Activated naive CD4-positive, alpha-beta T cell treated with anti-CD3 and anti-CD28 coated beads, Interleukin-2, amount 10 ng/mL, durations not matched to agents 7 days and 5 days (primary cell): ENCODE measurements around the gene ADAM11.

Source experiments
- CTCF ChIA-PET: fragments of 350-600 bp; sonication (Branson Sonifier 250); formaldehyde crosslinking; loops from one replicate; lab custom pipeline; 2021; ENCODE audit warnings: antibody characterized with exemption; lab: Charles Lee
- DNase-seq: peaks from one replicate; pipeline ENCODE4 v3.0.0-alpha.2; 2020
- H3K27ac Mint-ChIP-seq: one replicate; pipeline ENCODE4 v1.8.0; 2021; ENCODE audit warnings: mild to moderate bottlenecking, moderate library complexity, mixed read lengths
- H3K27me3 Mint-ChIP-seq: one replicate; pipeline ENCODE4 v1.8.0; 2021; ENCODE audit warnings: mild to moderate bottlenecking, mixed read lengths
- H3K36me3 Mint-ChIP-seq: one replicate; pipeline ENCODE4 v1.8.0; 2021; ENCODE audit warnings: mixed read lengths
- H3K4me1 Mint-ChIP-seq: one replicate; pipeline ENCODE4 v1.8.0; 2021; ENCODE audit warnings: mixed read lengths
- H3K4me3 Mint-ChIP-seq: one replicate; pipeline ENCODE4 v1.8.0; 2021; ENCODE audit warnings: mild to moderate bottlenecking, moderate library complexity, mixed read lengths
- H3K9me3 Mint-ChIP-seq: one replicate; pipeline ENCODE4 v1.8.0; 2021; ENCODE audit warnings: mixed read lengths

Gene ADAM11

DNA sequence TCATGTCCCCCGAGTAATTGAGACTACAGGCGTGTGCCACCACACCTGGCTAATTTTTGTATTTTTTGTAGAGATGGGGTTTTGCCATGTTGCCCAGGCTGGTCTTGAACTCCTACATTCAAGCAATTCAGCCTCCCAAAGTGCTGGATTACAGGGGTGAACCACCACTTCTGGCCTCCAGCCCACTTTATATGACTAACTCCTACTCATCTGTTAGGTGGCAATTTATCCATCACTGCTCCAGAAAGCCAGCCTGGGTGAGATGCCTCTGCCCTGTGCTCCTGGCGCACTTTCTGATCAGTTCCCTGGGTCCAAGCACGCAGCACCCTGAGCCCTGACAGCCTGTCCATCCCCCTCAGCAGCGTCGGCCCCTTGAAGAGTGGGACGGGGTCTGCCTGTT, 29.4 kb downstream of the ADAM11 start:
- Mint-ChIP-seq H3K36me3 (no peaks in the 10 kb centered on the region), H3K4me3 (no peak overlapping the region), H3K27ac (no peak overlapping the region), H3K27me3 (peaks cover 29% of the 10 kb centered on the region), H3K4me1 (no peaks in the 10 kb centered on the region), H3K9me3 (no peaks in the 10 kb centered on the region)
- CTCF ChIA-PET: no interaction called here
- DNase-seq: no peak

DNA sequence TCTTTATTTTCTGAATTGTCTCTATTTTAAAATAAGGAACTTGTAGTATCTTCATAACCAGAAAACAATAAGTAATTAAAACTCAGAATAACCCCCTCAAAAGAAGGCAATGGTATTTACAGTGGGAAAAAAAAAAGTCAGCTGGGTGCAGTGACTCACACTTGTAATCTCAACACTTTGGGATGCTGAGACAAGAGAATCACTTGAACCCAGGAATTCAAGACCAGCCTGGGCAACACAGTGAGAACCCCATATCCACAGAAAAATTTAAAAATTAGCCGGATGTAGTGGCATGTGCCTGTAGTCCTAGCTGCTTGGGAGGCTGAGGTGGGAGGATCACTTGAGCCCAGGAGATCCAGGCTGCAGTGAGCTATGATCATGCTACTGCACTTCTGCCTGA, 33.5 kb downstream of the ADAM11 start:
- no peak overlapping the region for H3K4me3 Mint-ChIP-seq
- CTCF ChIA-PET: no interaction called here

DNA sequence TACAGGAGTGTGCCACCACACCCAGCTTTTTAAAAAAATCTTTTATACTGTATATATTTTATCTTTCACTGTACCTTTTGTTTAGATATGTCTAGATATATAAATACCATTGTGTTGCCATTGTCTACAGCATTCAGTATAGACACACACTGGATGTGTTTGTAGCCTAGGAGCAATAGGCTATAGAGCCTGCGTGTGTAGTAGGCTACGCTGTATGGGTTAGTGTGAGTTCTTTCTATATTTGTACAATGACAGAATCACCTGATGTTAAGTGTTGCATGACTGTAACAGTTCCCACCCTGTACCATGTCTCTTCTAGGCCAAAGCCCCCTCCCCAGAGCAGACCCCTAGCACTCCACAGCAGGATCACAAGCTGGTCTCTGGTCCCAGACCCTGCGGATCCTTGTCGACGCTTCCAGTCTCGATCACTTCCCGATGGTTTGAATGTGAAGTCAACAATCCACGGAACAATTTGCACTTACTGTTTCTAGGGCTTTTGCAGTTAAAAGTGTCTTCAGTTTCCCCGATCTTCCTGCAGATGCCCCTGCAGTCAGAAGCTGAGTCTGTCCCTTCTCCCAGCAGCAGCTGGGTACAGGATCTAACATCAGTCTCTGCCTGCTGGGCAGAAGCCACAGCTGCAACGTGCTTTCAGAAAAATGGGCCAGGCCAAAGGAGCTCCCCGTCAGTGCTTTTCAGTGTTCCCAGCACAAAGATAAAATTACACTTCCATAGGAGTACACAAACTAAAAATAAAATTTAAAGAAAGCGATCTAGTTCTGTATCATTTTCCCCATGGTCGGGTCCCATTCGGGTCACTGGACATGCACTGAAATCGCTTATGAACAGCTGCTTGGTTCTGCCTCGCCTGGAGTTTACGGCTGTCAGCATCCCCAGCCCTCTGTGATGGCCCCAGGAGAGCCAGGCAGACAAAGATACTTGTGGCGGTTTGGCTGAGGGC, 35.4 kb downstream of the ADAM11 start:
- CTCF ChIA-PET: interaction anchor here (0.8 to 1.8 kb wide), 2 partner anchors 15 to 71 kb away, joined by 3 to 10 read pairs; no protein-coding TSS in a partner anchor
- Mint-ChIP-seq H3K4me3 (no peak overlapping the region), H3K9me3 (no peaks in the 10 kb centered on the region), H3K27ac (no peak overlapping the region), H3K27me3 (peaks cover 11% of the 10 kb centered on the region), H3K36me3 (no peaks in the 10 kb centered on the region), H3K4me1 (peaks cover 8% of the 10 kb centered on the region)
- no peak for DNase-seq

More for the DNA sequence above, 33.5 kb downstream of the ADAM11 start:
- Mint-ChIP-seq H3K9me3 (no peaks in the 10 kb centered on the region), H3K27me3 (peaks cover 19% of the 10 kb centered on the region), H3K36me3 (no peaks in the 10 kb centered on the region), H3K4me1 (no peaks in the 10 kb centered on the region), H3K27ac (peak overlapping the region; percentile 38)
- no peak for DNase-seq

DNA sequence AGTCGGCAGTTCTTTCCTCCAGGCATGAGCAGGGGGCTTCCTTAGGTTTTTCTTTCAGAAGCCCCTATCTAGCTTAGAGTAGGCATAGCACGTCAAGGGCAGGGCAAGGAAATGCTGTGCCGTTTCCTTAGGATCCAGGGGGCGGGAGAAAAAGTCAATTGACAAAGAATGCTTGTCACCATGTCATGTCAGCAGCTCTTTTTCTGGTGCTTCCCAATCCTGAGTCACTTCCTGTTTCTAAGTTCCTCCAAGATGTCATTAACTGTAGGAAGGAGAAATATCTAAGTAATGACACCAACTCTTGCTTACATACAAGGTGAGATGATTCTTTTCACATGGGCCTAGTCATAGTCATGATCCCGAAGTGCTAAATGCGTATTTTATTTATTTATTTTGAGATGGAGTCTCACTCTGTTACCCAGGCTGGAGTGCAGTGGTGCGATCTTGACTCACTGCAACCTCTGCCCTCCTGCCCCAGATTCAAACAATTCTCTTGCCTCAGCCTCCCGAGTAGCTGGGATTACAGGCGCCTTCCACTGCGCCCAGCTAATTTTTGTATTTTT, 36.1 kb downstream of the ADAM11 start:
- no peak overlapping the region for H3K4me3 Mint-ChIP-seq
- no peak for DNase-seq
- H3K9me3 Mint-ChIP-seq: no peaks in the 10 kb centered on the region
- H3K36me3 Mint-ChIP-seq: no peaks in the 10 kb centered on the region
- peaks cover 11% of the 10 kb centered on the region for H3K27me3 Mint-ChIP-seq
- H3K4me1 Mint-ChIP-seq: peaks cover 8% of the 10 kb centered on the region
- CTCF ChIA-PET: interaction anchor here (1.4 to 1.8 kb wide), 2 partner anchors 16 kb away, joined by 5 to 10 read pairs; no protein-coding TSS in a partner anchor
- no peak overlapping the region for H3K27ac Mint-ChIP-seq

DNA sequence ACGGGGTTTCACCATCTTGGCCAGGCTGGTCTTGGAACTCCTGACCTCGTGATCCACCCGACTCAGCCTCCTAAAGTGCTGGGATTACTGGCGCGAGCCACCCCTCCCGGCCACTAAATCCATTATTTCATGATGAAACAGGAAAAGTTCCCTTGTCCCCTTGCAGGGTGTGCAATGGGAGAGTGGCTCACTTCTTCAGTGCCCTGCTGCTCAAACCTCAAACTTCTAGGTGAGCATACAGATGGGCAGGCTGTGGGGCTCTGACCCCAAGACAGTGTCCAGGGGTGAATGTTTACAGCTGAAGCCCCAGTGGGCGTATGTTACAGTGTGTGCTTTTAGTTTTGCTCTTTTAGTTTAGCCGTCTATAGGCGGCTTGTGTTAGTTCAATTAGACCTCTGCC, 36.6 kb downstream of the ADAM11 start:
- no peak for DNase-seq
- no peaks in the 10 kb centered on the region for H3K9me3 Mint-ChIP-seq
- H3K36me3 Mint-ChIP-seq: no peaks in the 10 kb centered on the region
- CTCF ChIA-PET: interaction anchor here (1.4 kb wide), 1 partner anchor 17 kb away, joined by 5 read pairs; no protein-coding TSS in a partner anchor
- H3K4me3 Mint-ChIP-seq: no peak overlapping the region
- peaks cover 8% of the 10 kb centered on the region for H3K4me1 Mint-ChIP-seq
- no peak overlapping the region for H3K27ac Mint-ChIP-seq
- peaks cover 11% of the 10 kb centered on the region for H3K27me3 Mint-ChIP-seq

DNA sequence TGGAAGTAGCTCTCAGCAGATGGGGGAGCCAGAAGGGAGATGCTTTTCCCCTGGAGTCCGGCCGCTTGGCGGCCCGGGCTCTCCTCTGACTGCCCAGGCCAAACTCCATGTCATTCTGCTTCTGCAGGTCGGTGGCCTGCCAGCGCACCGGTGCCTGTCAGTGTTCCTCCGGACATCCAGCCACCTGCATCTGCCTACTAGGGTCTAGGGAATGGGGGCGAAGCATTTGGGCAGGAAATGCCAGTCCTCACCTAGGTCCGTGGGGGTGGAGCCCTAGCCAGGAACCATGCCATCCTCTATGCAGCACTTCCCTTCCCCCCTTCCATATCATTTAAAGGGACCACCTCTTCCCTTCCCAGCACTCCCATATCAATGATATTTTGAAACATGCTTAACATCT, 37.1 kb downstream of the ADAM11 start:
- Mint-ChIP-seq H3K9me3 (no peaks in the 10 kb centered on the region), H3K36me3 (no peaks in the 10 kb centered on the region), H3K4me1 (peaks cover 8% of the 10 kb centered on the region), H3K27ac (no peak overlapping the region), H3K27me3 (peaks cover 12% of the 10 kb centered on the region), H3K4me3 (no peak overlapping the region)
- CTCF ChIA-PET: interaction anchor here (1.4 kb wide), 1 partner anchor 17 kb away, joined by 5 read pairs; no protein-coding TSS in a partner anchor
- DNase-seq: no peak

DNA sequence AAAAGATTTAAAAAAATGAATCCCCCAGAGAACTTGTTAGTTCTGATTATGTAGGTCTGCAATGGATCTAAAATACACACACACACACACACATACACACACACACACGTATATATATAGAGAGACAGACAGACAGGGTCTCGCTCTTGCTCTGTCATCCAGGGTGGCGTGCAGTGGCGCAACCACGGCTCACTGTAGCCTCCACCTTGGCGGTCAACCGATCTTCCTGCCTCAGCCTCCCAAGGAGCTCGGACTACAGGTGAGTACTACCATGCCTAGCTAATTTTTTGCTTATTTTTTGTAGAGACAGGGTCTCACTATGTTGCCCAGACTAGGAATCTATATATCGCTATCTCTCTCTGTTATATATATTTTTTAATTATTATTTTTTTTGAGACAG, 37.9 kb downstream of the ADAM11 start:
- CTCF ChIA-PET: interaction anchor here (2.5 kb wide), 1 partner anchor 18 kb away, joined by 14 read pairs; no protein-coding TSS in a partner anchor
- no peak overlapping the region for H3K4me3 Mint-ChIP-seq
- H3K27ac Mint-ChIP-seq: no peak overlapping the region

DNA sequence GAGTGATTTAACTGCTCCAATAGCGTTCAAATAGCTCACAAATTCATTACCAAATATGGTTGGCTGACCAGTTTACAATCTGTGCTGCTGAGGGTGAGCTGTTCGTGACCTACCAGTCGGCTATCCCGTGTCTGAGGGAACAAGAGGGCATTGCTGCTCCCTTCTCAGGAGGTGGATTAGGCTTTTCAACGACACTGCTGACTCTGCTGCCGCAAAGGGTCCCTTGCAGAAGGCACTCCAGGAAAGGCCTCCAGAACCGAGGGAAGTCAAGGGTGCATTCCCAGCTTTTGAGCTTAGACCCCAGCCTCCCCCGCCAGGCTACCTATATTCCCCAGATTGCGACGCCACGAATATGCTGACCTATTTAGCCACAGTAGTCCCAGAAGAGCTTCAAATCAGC, 39.0 kb downstream of the ADAM11 start:
- DNase-seq: no peak
- peaks cover 8% of the 10 kb centered on the region for H3K4me1 Mint-ChIP-seq
- H3K4me3 Mint-ChIP-seq: no peak overlapping the region
- H3K27me3 Mint-ChIP-seq: peaks cover 16% of the 10 kb centered on the region
- no peaks in the 10 kb centered on the region for H3K9me3 Mint-ChIP-seq
- no peak overlapping the region for H3K27ac Mint-ChIP-seq
- CTCF ChIA-PET: interaction anchor here (1.0 to 2.5 kb wide), 4 partner anchors 19 to 264 kb away, joined by 3 to 14 read pairs (median 4); no protein-coding TSS in a partner anchor
- H3K36me3 Mint-ChIP-seq: no peaks in the 10 kb centered on the region

More for the DNA sequence above, 37.9 kb downstream of the ADAM11 start:
- Mint-ChIP-seq H3K27me3 (peaks cover 14% of the 10 kb centered on the region), H3K36me3 (no peaks in the 10 kb centered on the region), H3K4me1 (peaks cover 8% of the 10 kb centered on the region), H3K9me3 (no peaks in the 10 kb centered on the region)
- no peak for DNase-seq

DNA sequence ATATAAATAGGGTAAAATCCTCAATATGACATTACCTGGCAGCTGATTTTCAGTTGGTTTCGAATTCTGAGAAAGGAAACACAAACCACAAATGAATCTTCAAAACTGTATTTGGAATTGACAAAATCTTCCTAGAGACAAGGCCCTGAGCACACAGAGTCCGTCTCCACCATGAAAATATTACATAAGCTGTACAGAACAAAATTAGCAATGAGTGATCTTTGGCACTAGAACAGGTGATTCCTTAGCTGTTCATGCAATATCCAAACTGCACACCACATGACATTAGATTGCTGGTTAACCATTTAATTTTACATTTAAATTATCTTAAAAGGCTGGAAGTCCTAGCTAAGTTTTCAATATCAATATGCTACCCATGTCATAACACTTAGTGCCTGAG, 39.6 kb downstream of the ADAM11 start:
- Mint-ChIP-seq H3K9me3 (no peaks in the 10 kb centered on the region), H3K36me3 (no peaks in the 10 kb centered on the region), H3K27me3 (peaks cover 18% of the 10 kb centered on the region), H3K27ac (no peak overlapping the region), H3K4me1 (peaks cover 8% of the 10 kb centered on the region), H3K4me3 (no peak overlapping the region)
- no peak for DNase-seq
- CTCF ChIA-PET: interaction anchor here (1.0 to 2.5 kb wide), 4 partner anchors 19 to 265 kb away, joined by 3 to 14 read pairs (median 4); no protein-coding TSS in a partner anchor

DNA sequence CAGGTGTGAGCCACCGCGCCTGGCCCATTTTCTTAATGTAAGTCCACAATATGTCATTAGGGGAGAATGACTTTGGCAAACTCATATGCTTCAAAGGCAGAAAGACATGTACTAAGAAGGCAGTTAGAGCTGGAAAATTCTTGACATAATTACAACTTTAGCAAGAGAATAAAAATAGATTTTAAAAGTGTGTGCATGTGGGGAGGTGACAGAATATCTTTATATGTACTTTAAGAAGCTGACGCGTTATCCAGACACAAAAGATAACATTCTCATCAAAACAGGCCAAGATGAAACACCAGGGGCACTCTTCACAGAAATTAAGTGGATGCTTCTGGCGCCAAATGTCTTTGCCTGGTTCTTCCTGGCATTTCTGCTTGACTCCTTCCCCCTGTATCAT, 43.1 kb downstream of the ADAM11 start:
- Mint-ChIP-seq H3K4me1 (peaks cover 8% of the 10 kb centered on the region), H3K4me3 (no peak overlapping the region), H3K27ac (no peak overlapping the region), H3K36me3 (no peaks in the 10 kb centered on the region), H3K27me3 (peaks cover 30% of the 10 kb centered on the region), H3K9me3 (no peaks in the 10 kb centered on the region)
- CTCF ChIA-PET: interaction anchor here (1.4 kb wide), 1 partner anchor 9 kb away, joined by 3 read pairs; no protein-coding TSS in a partner anchor
- DNase-seq: no peak

DNA sequence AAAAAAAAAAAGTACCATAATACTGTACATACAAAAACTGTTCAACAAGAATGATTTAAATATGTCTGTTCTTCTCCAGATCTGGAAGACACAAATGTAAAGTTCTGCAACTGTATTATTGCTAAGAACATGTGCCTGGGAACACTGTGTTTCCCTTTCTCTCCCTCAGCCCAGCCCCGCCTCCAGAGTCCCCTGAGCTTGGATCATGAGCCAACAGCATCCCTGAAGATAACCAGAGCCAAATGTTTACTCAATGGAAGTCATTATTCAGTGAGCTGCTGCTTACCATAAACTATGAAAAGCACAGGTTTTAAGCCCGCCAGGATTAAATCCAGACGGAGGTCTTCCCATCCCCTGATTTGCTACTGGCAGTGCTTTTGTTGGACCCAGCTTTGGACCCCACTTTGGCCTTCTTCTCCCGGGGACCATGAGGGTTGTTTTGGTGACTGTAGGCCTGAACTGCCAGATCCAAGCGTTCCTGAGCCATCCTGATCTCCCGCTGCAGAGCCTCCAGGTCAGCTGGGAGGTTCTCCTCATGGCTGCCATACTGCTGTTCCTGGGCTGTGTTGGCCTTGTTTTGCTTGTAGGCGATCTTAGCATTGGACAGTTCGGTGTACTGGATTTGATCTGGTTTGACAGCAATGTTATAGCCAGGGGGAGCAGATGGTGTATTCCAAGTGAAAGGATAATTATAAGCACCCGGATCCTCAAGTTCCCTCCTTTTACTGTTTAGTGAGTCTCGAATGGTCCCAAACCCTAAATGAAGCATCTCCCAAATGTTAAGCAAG, 45.7 kb downstream of the ADAM11 start:
- Mint-ChIP-seq H3K9me3 (no peaks in the 10 kb centered on the region), H3K4me1 (no peaks in the 10 kb centered on the region), H3K4me3 (no peak overlapping the region), H3K36me3 (no peaks in the 10 kb centered on the region), H3K27me3 (peaks cover 36% of the 10 kb centered on the region), H3K27ac (no peak overlapping the region)
- DNase-seq: no peak
- CTCF ChIA-PET: no interaction called here

DNA sequence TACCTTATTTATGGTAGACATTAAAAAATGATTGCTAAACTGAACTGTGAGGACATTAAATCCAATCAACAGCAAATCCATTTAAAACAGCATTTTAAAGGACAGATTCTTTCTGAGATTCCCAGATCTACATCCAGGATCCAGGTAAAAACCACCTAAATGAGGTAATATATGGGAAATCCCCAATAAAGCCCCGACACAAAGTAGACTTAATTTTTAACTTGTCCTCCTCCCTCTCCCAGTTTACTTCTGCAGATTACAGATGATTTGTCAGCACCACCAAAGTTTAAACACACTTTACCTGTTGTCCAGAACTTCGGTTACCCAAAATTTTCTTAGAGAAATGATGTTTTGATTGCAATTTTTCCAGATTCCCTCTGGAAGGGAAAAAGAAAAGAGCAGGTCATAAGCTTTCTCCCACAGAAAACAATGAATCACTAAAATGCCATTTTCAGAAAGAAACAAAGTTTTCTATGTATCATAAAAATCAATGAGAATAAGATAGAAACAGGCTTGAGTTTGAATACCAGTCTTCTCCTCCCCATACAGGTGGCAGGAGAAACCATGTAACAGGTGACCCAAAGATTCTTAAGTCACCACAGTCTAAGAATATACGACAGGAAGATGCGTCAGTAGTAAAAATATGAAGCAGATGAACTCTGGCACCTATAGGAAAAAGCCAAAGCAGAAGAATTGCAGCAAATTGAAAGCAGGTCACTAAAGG, 48.5 kb downstream of the ADAM11 start:
- Mint-ChIP-seq H3K4me3 (no peak overlapping the region), H3K4me1 (no peaks in the 10 kb centered on the region), H3K36me3 (no peaks in the 10 kb centered on the region), H3K27me3 (peaks cover 38% of the 10 kb centered on the region), H3K27ac (no peak overlapping the region), H3K9me3 (no peaks in the 10 kb centered on the region)
- CTCF ChIA-PET: interaction anchor here (2.8 kb wide), 1 partner anchor 28 kb away, joined by 10 read pairs; no protein-coding TSS in a partner anchor
- DNase-seq: no peak

DNA sequence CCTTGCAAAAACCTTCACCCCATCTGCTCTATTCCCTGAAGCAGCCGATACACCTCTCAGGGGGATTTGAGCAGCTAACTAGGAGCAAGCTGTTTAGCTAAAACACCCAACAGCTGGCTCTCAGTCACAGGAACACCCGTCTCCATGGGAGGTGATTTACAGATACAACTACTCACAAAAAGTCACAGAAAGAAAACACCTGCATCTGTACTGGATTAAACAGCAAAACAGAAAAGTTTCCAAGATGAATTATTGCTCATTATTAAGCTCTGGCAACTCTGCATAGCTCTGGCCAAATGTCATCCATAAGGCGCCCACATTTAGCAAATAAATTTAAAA, 49.0 kb downstream of the ADAM11 start:
- no peak for DNase-seq
- H3K27me3 Mint-ChIP-seq: peaks cover 36% of the 10 kb centered on the region
- no peaks in the 10 kb centered on the region for H3K9me3 Mint-ChIP-seq
- no peak overlapping the region for H3K27ac Mint-ChIP-seq
- H3K36me3 Mint-ChIP-seq: no peaks in the 10 kb centered on the region
- H3K4me3 Mint-ChIP-seq: no peak overlapping the region
- CTCF ChIA-PET: interaction anchor here (2.8 kb wide), 1 partner anchor 28 kb away, joined by 10 read pairs; no protein-coding TSS in a partner anchor
- H3K4me1 Mint-ChIP-seq: no peaks in the 10 kb centered on the region
